ENCODE data around the gene ARL15.

Gene ARL15

GRCh38 chr5:54205453-54205852 lies 104.9 kb downstream of the ARL15 start:
- H3K36me3 ChIP-seq (ENCODE audit: control insufficient read depth, insufficient read depth, low read length) = no peaks in the 10 kb centered on the region
- no peak overlapping the region for H3K9ac ChIP-seq

GRCh38 chr5:54197018-54197417 lies 113.4 kb downstream of the ARL15 start:
- H3K9ac ChIP-seq = no peak overlapping the region
- H3K4me3 ChIP-seq (ENCODE audit: low read depth, low read length) = no peak overlapping the region
- H3K9me3 ChIP-seq (ENCODE audit: control insufficient read depth, low read length) = no peaks in the 10 kb centered on the region
- H3K4me2 ChIP-seq (ENCODE audit: low read length) = no peak overlapping the region
- no peaks in the 10 kb centered on the region for H3K36me3 ChIP-seq (ENCODE audit: control insufficient read depth, insufficient read depth, low read length)
- no peak overlapping the region for H2AFZ ChIP-seq
- H3K4me1 ChIP-seq = peaks cover 7% of the 10 kb centered on the region
- no peak overlapping the region for H3K27ac ChIP-seq
- H3K79me2 ChIP-seq = peaks cover under 1% of the 10 kb centered on the region
- no peaks in the 10 kb centered on the region for H3K27me3 ChIP-seq (ENCODE audit: control insufficient read depth, insufficient read depth, low read length)
- TF ChIP-seq CTCF (IDR thresholded peaks at IDR 0.05) = no peak

More at GRCh38 chr5:54205453-54205852, 104.9 kb downstream of the ARL15 start:
- Histone ChIP-seq H3K9me3 (ENCODE audit: control insufficient read depth, low read length) (no peaks in the 10 kb centered on the region), H3K4me2 (ENCODE audit: low read length) (no peak overlapping the region), H3K79me2 (peaks cover 2% of the 10 kb centered on the region), H3K4me1 (no peaks in the 10 kb centered on the region), H3K27ac (no peak overlapping the region), H3K4me3 (ENCODE audit: low read depth, low read length) (no peak overlapping the region), H2AFZ (no peak overlapping the region), H3K27me3 (ENCODE audit: control insufficient read depth, insufficient read depth, low read length) (no peaks in the 10 kb centered on the region)
- TF ChIP-seq CTCF (IDR thresholded peaks at IDR 0.05) = no peak

- Histone ChIP-seq H3K79me2 (no peaks in the 10 kb centered on the region), H3K9ac (no peak overlapping the region), H3K27me3 (ENCODE audit: control insufficient read depth, insufficient read depth, low read length) (no peaks in the 10 kb centered on the region), H3K27ac (no peak overlapping the region), H3K9me3 (ENCODE audit: control insufficient read depth, low read length) (no peaks in the 10 kb centered on the region), H3K4me3 (ENCODE audit: low read depth, low read length) (no peak overlapping the region), H3K4me1 (peaks cover 7% of the 10 kb centered on the region), H3K36me3 (ENCODE audit: control insufficient read depth, insufficient read depth, low read length) (no peaks in the 10 kb centered on the region), H3K4me2 (ENCODE audit: low read length) (no peak overlapping the region), H2AFZ (no peak overlapping the region)
- TF ChIP-seq CTCF (IDR thresholded peaks at IDR 0.05) = no peak
Observed at GRCh38 chr5:54195701-54196100, 114.7 kb downstream of the ARL15 start.

- Histone ChIP-seq H3K27ac (no peak overlapping the region), H3K4me1 (peaks cover 7% of the 10 kb centered on the region), H3K9ac (no peak overlapping the region), H3K79me2 (no peaks in the 10 kb centered on the region), H3K27me3 (ENCODE audit: control insufficient read depth, insufficient read depth, low read length) (no peaks in the 10 kb centered on the region), H3K9me3 (ENCODE audit: control insufficient read depth, low read length) (no peaks in the 10 kb centered on the region), H2AFZ (no peak overlapping the region), H3K4me3 (ENCODE audit: low read depth, low read length) (no peak overlapping the region), H3K4me2 (ENCODE audit: low read length) (no peak overlapping the region), H3K36me3 (ENCODE audit: control insufficient read depth, insufficient read depth, low read length) (no peaks in the 10 kb centered on the region)
- no peak for TF ChIP-seq CTCF (IDR thresholded peaks at IDR 0.05)
Observed at GRCh38 chr5:54194318-54194717, 116.1 kb downstream of the ARL15 start.

GRCh38 chr5:54187694-54188093 lies 122.7 kb downstream of the ARL15 start:
- no peak overlapping the region for H2AFZ ChIP-seq
- no peak overlapping the region for H3K9ac ChIP-seq
- TF ChIP-seq CTCF (IDR thresholded peaks at IDR 0.05) = no peak
- H3K4me2 ChIP-seq (ENCODE audit: low read length) = no peak overlapping the region
- no peaks in the 10 kb centered on the region for H3K27me3 ChIP-seq (ENCODE audit: control insufficient read depth, insufficient read depth, low read length)
- no peaks in the 10 kb centered on the region for H3K9me3 ChIP-seq (ENCODE audit: control insufficient read depth, low read length)
- no peak overlapping the region for H3K27ac ChIP-seq
- no peak overlapping the region for H3K4me3 ChIP-seq (ENCODE audit: low read depth, low read length)
- H3K79me2 ChIP-seq = no peaks in the 10 kb centered on the region
- no peaks in the 10 kb centered on the region for H3K36me3 ChIP-seq (ENCODE audit: control insufficient read depth, insufficient read depth, low read length)
- no peaks in the 10 kb centered on the region for H3K4me1 ChIP-seq

Measured in parathyroid adenoma (tissue), 2 donors.